Ishikawa (cell line): ENCODE results near the gene FADS3.

Experiments used
- CEBPB ChIP-seq: IDR thresholded peaks from 2 replicates; pipeline ENCODE4 v1.6.1; 2012
- CREB1 ChIP-seq: IDR thresholded peaks from 2 replicates; pipeline ENCODE4 v1.6.1; 2012; ENCODE audit warnings: low read depth
- EGR1 ChIP-seq: IDR thresholded peaks from 2 replicates; pipeline ENCODE4 v1.6.1; 2012
- EP300 ChIP-seq: IDR thresholded peaks from 2 replicates; pipeline ENCODE4 v1.6.1; 2012; ENCODE audit warnings: borderline replicate concordance
- FOXM1 ChIP-seq: IDR thresholded peaks from 2 replicates; pipeline ENCODE4 v1.6.1; 2012; ENCODE audit warnings: low read depth, borderline replicate concordance
- MAX ChIP-seq: IDR thresholded peaks from 2 replicates; pipeline ENCODE4 v1.6.1; 2012
- NFIC ChIP-seq: IDR thresholded peaks from 2 replicates; pipeline ENCODE4 v1.6.1; 2012
- RAD21 ChIP-seq: IDR thresholded peaks from 2 replicates; pipeline ENCODE4 v1.6.1; 2012; ENCODE audit warnings: low read depth
- TAF1 ChIP-seq: IDR thresholded peaks from 2 replicates; pipeline ENCODE4 v1.6.1; 2012; ENCODE audit warnings: low read depth, mild to moderate bottlenecking
- TCF12 ChIP-seq: IDR thresholded peaks from 2 replicates; pipeline ENCODE4 v1.6.1; 2012; ENCODE audit warnings: low read depth
- TEAD4 ChIP-seq: IDR thresholded peaks from 2 replicates; pipeline ENCODE4 v1.6.1; 2012
- YY1 ChIP-seq: IDR thresholded peaks from 2 replicates; pipeline ENCODE4 v1.6.1; 2012; ENCODE audit warnings: low read depth
- ZBTB7A ChIP-seq: IDR thresholded peaks from 2 replicates; pipeline ENCODE4 v1.6.1; 2012; ENCODE audit warnings: low read depth
- TF ChIP-seq, protein P1 (sequence below): IDR thresholded peaks from 2 replicates; pipeline ENCODE4 v1.6.1; 2012; ENCODE audit warnings: low read depth, mild to moderate bottlenecking
- TF ChIP-seq, protein P2 (sequence below): IDR thresholded peaks from 2 replicates; pipeline ENCODE4 v1.6.1; 2012

FADS3 gene

DNA sequence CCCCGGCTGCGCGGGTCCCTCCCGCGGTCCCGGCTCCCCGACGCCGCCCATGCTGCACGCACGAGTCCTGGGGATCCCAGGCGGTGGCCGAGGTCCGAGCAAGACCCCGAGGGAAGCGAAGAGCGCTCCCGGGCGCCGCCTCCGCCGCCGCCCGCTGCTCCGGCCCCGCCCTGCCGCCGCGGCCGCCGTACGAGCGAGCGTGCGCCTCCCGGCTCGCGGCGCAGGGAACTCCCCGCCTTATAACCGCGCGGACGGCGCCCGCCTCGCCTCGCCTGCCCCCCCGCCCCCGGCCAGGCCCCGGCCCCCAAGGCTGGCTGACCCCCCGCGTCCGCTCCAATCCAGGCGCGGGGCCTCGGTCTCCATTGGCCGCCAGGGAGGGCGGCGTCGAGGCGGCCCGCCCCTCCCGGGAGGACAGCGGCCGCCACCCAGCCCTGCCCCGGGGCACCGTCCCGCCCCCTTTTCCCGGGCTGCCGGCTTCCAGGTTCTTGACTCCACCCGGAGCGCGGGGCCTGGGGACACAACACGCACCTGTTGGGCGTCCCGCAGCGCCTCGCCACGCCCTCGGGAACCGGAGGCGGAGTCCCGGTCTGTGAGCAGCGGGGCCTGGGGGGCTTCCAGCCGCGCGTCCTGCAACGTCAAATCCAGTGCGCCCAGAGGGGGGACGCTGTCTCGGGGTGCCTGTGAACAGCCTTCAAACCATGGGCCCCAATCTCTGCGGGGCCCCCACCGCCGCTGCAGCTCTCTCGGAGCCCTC lies at the start of gene FADS3:
Gene FADS3, minus strand, starts transcription at position 215 of the 754 bp plus-strand sequence. Its CDS starts 164 bp downstream, at position 51.
- TF ChIP-seq FOXM1 (no peak), RAD21 (no peak), YY1 (no peak), ZBTB7A (peak; percentile 94), MAX (peak; percentile 3; the same call in 1 of the 2 replicates), TCF12 (no peak)

DNA sequence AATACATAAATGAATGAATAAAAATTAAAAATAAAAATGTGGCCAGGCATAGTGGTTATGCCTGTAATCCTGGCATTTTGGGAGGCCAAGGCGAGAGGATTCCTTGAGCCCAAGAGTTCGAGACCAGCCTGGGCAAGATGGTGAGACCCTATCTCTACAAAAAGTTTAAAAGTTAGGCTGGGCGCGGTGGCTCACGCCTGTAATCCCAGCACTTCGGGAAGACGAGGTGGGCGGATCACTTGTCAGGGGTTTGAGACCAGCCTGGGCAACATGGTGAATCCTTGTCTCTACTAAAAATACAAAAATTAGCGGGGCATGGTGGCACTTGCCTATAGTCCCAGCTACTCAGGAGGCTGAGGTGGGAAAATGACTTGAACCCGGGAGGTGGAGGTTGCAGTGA lies 49.1 kb upstream of the FADS3 start:
- no peak for TF ChIP-seq TEAD4
- TF ChIP-seq EP300 = no peak

DNA sequence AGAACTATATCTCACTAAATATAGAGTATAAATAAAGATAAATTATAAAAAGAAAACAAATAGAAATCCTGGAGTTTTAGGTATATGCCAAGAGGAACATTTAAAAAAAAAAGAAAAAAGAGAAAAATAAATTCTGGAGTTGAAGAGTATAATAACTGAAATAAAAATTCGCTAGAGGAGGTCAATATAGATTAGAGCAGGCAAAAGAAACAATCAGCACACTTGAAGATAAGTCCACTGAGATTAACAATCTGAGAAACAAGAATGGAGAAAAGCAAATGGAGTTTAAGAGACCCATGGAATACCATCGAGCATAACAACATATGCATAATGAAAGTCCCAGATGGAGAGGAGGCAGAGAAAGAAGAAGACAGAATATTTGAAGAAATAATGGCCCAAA lies 44.5 kb upstream of the FADS3 start:
- TF ChIP-seq TCF12 (no peak), MAX (no peak), EGR1 (no peak), EP300 (no peak), CEBPB (no peak)
- TF ChIP-seq, protein P1, sequence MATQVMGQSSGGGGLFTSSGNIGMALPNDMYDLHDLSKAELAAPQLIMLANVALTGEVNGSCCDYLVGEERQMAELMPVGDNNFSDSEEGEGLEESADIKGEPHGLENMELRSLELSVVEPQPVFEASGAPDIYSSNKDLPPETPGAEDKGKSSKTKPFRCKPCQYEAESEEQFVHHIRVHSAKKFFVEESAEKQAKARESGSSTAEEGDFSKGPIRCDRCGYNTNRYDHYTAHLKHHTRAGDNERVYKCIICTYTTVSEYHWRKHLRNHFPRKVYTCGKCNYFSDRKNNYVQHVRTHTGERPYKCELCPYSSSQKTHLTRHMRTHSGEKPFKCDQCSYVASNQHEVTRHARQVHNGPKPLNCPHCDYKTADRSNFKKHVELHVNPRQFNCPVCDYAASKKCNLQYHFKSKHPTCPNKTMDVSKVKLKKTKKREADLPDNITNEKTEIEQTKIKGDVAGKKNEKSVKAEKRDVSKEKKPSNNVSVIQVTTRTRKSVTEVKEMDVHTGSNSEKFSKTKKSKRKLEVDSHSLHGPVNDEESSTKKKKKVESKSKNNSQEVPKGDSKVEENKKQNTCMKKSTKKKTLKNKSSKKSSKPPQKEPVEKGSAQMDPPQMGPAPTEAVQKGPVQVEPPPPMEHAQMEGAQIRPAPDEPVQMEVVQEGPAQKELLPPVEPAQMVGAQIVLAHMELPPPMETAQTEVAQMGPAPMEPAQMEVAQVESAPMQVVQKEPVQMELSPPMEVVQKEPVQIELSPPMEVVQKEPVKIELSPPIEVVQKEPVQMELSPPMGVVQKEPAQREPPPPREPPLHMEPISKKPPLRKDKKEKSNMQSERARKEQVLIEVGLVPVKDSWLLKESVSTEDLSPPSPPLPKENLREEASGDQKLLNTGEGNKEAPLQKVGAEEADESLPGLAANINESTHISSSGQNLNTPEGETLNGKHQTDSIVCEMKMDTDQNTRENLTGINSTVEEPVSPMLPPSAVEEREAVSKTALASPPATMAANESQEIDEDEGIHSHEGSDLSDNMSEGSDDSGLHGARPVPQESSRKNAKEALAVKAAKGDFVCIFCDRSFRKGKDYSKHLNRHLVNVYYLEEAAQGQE = no peak

DNA sequence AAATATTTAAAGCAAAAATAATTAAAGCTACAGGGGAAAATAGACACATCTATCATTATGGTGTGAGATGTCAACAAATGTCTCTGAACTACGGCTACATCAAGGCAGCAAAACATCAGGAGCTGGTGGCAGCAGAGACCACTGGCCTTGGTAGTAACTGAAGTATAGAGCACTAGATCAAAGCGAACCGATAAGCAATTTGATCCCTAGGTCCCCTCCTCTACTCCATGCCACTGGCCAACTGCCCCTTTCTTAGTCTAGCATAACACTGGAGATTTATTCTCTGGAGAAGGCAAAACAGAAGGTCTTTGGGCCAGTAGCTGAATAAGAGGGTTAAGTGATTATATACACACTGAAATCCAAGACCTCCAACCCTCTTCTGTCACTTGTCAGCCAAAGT lies 39.6 kb upstream of the FADS3 start:
- TF ChIP-seq TAF1 (no peak), TEAD4 (no peak), ZBTB7A (no peak), CEBPB (no peak), FOXM1 (no peak), NFIC (no peak), EP300 (no peak), TCF12 (no peak), CREB1 (no peak), EGR1 (no peak), RAD21 (no peak)
- TF ChIP-seq, protein P2, sequence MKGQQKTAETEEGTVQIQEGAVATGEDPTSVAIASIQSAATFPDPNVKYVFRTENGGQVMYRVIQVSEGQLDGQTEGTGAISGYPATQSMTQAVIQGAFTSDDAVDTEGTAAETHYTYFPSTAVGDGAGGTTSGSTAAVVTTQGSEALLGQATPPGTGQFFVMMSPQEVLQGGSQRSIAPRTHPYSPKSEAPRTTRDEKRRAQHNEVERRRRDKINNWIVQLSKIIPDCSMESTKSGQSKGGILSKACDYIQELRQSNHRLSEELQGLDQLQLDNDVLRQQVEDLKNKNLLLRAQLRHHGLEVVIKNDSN = no peak
- TF ChIP-seq, protein P1 = no peak

GRCh38 chr11:61928606-61929005 lies 37.3 kb upstream of the FADS3 start:
- TF ChIP-seq ZBTB7A (no peak), TCF12 (no peak), TAF1 (no peak), CEBPB (no peak), NFIC (no peak), EGR1 (no peak), RAD21 (no peak), EP300 (no peak), MAX (no peak), TEAD4 (no peak), FOXM1 (no peak), CREB1 (no peak), YY1 (no peak)
- TF ChIP-seq, protein P2 = no peak
- TF ChIP-seq, protein P1 = no peak
